ENCODE measurements around the gene PLOD1.
"Not testable (repeated sequence)": the region's sequence is repeated elsewhere in the genome, so short reads cannot be mapped to it uniquely, and the experiment has no call there.

PLOD1 gene

GRCh38 chr1:11939794-11940193, 5.3 kb downstream of the PLOD1 start:
- DNase-seq (ENCODE audit: low read depth): not testable (repeated sequence)

- DNase-seq (ENCODE audit: low read depth): no peak
Observed at GRCh38 chr1:11940260-11940921, 5.9 kb downstream of the PLOD1 start.

GRCh38 chr1:11942280-11942679, 7.8 kb downstream of the PLOD1 start:
- no peak for DNase-seq (ENCODE audit: low read depth)

- DNase-seq (ENCODE audit: low read depth): no peak
Observed at GRCh38 chr1:11943619-11944018, 9.1 kb downstream of the PLOD1 start.

GRCh38 chr1:11944358-11944931, 9.9 kb downstream of the PLOD1 start:
- no peak for DNase-seq (ENCODE audit: low read depth)

- no peak for DNase-seq (ENCODE audit: low read depth)
Observed at GRCh38 chr1:11946647-11947046, 12.1 kb downstream of the PLOD1 start.

GRCh38 chr1:11948822-11949458, 14.4 kb downstream of the PLOD1 start:
- DNase-seq (ENCODE audit: low read depth): no peak

- DNase-seq (ENCODE audit: low read depth): no peak
Observed at GRCh38 chr1:11951901-11952300, 17.4 kb downstream of the PLOD1 start.

- no peak for DNase-seq (ENCODE audit: low read depth)
Observed at GRCh38 chr1:11952455-11953109, 18.1 kb downstream of the PLOD1 start.

- DNase-seq (ENCODE audit: low read depth): no peak
Observed at GRCh38 chr1:11955221-11955620, 20.7 kb downstream of the PLOD1 start.

- DNase-seq (ENCODE audit: low read depth): no peak
Observed at GRCh38 chr1:11957398-11957797, 22.9 kb downstream of the PLOD1 start.

GRCh38 chr1:11957897-11958296, 23.4 kb downstream of the PLOD1 start:
- no peak for DNase-seq (ENCODE audit: low read depth)

- DNase-seq (ENCODE audit: low read depth): no peak
Observed at GRCh38 chr1:11960276-11960675, 25.8 kb downstream of the PLOD1 start.

- DNase-seq (ENCODE audit: low read depth): no peak
Observed at GRCh38 chr1:11960715-11961114, 26.2 kb downstream of the PLOD1 start.

GRCh38 chr1:11961230-11961629, 26.7 kb downstream of the PLOD1 start:
- DNase-seq (ENCODE audit: low read depth): no peak

- no peak for DNase-seq (ENCODE audit: low read depth)
Observed at GRCh38 chr1:11963622-11964021, 29.1 kb downstream of the PLOD1 start.

GRCh38 chr1:11964656-11965055, 30.1 kb downstream of the PLOD1 start:
- DNase-seq (ENCODE audit: low read depth): no peak

- no peak for DNase-seq (ENCODE audit: low read depth)
Observed at GRCh38 chr1:11967028-11967547, 32.6 kb downstream of the PLOD1 start.

GRCh38 chr1:11970441-11971185, 36.1 kb downstream of the PLOD1 start:
- no peak for DNase-seq (ENCODE audit: low read depth)

GRCh38 chr1:11977625-11978024, 43.1 kb downstream of the PLOD1 start:
- no peak for DNase-seq (ENCODE audit: low read depth)

- DNase-seq (ENCODE audit: low read depth): no peak
Observed at GRCh38 chr1:11978301-11978700, 43.8 kb downstream of the PLOD1 start.
